Lower leg skin (tissue), 3 donors: Measurements from ENCODE around the gene RAB5IF.

Experiments used
- CTCF ChIP-seq, 3 donors: fragments of 450-650 bp; IDR thresholded peaks; one replicate each; pipeline ENCODE4 v1.5.1; 2016; ENCODE audit warnings: antibody characterized with exemption in 3 of 3, mild to moderate bottlenecking in 3 of 3, moderate library complexity in 2 of 3
- POLR2A ChIP-seq, 2 donors: fragments of 450-650 bp; IDR thresholded peaks; one replicate each; pipeline ENCODE4 v1.6.1; 2016 to 2017; ENCODE audit warnings: antibody characterized with exemption in 2 of 2, mild to moderate bottlenecking in 1 of 2, moderate library complexity in 1 of 2

DNA sequence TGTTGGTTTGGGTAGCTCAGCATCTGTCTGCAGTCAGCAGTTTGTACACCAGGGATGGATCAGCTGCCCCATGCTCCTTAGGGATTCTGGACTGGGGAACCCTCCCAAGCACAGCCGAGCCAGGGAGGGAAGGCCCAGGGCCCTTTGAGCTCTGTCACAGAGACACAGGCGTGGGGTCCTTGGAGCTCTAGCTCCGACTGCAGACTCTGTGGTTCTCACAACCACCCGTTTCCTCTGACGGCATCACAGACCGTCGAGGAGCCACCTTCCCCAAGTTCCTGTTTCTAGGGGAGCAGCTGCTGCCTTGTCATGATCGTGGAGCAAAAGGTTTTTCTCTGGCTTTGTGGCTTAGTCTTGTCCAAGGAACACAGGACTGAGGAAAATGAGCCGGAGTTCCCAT, 40.4 kb downstream of the RAB5IF start, which contains the start of gene SLA2:
- no peak for TF ChIP-seq CTCF (IDR thresholded peaks at IDR 0.05)
- no peak for TF ChIP-seq POLR2A (IDR thresholded peaks at IDR 0.05)
